ENCODE results near the gene CFAP74.

DNA sequence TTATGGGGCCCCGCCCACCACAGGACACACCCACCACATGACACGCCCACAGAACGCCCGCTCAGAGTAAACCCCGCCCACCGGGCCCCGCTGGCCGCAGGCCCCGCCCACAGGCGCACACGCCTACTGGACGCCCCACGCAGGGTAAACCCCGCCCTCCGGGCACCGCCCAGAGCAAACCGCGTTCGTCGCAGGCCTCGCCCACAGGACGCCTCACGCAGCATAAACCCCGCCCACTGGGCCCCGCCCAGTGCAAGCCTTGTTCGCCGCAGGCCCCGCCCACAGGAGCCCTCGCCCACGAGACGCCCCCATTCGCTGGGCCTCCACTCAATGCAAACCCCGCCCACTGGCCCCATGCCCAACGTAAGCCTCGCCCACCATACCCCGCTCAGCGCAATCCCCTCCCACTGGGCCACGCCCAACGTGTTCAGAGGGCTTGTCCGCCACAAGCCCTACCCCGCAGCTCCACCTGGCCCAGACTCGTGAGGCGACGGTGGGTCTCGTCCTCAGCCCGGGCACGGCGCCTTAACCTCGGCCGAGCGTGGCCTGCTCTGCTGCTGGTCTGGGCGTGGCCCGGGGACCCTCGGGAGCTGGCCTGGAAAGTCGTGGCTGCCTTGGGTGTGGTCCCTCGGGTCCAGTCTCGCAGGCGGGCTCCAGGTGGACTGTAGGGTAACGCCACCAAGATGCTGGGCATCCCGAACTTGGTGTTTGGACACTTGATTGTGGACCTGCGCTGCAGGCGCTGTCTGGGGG is 84.1 kb downstream of the CFAP74 start:
- TF ChIP-seq CTCF (IDR thresholded peaks at IDR 0.05) = no peak
- no peak for TF ChIP-seq POLR2A (IDR thresholded peaks at IDR 0.05)

Data from thyroid gland (tissue), 4 donors.